Activated CD4-positive, alpha-beta T cell treated with anti-CD3 and anti-CD28 coated beads, Interleukin-2, Interleukin-6, amounts not matched to agents 100 ng/mL and 50 ng/mL, durations not matched to agents 16 hours and 8 hours (primary cell): Measurements from ENCODE around the gene DBN1.
"Not testable (repeated sequence)": the region's sequence is repeated elsewhere in the genome, so short reads cannot be mapped to it uniquely, and the experiment has no call there.

ENCODE experiments used
- DNase-seq: peaks from one replicate; pipeline ENCODE4 v3.0.0-alpha.2; 2020

Gene DBN1

GRCh38 chr5:177427919-177428573 lies 45.4 kb downstream of the DBN1 start:
- DNase-seq, result peak; percentile 70

- DNase-seq, result peak; percentile 40
These were observed 46.1 kb downstream of the DBN1 start for GRCh38 chr5:177427211-177427822.

DNA sequence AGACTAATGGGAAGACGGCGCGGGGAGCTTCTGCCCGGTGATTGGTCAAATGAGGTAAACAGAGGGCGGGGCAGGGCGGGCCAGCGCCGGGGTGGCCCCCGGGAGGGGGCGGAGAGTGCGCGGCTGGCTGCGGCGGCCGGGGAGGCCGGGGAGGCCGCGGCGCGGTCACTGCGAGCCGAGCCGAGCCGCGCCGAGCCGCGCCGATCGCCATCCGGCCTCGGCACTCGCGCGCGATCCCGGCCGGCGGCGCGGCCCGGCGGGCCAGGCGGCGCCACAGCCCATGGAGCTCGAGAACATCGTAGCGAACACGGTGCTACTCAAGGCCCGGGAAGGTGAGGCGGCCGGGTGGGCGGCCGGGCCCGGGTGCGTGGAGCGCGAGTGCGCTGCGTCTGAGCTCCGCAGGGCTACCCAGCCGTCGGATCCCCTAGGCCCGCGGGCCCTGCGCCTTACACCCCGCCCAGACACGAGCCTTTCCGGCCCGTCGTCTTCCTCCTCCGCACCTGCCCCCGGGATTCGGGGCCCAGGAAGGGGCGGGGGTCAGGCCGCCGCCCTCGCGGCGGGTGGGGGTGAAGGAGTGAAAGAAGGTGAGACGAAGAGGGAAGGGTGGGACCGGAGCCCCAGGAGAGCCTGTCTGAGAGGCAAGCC lies 46.7 kb downstream of the DBN1 start, which contains the start of gene GRK6:
Gene GRK6, plus strand, starts transcription at position 111 of the 645 bp plus-strand sequence. Its CDS starts 170 bp downstream, at position 281.
- DNase-seq, result peak; percentile 77

GRCh38 chr5:177425801-177426565 lies 47.5 kb downstream of the DBN1 start:
- DNase-seq, result peak; percentile 100

DNA sequence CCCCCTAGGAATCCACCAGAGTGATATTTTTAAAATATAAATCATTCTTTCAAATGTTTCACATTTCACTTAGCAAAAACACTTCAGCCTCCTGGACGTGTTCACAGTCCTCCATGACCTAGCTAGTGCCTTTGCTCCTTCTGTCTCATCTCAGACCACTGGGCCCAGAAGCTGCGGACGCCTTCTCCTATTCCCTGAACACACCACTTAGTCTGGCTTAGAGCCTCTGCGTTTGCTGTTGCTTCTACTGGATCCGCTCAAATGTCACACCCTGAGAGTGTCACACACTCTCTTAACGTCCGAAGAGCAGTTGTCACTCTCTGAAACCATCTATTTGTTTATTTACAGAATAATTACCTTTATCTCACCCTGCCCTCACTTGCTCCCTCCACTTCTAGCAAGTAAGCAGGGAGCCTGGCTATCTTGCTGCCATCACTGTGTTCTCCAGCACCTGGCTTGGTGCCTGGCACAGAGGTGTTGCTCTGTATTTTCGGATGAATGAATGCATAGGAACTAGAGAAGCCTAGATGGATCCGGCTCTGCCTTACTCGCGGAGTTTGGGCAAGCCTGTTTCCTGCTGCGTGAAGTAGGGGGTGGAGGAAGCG lies 48.1 kb downstream of the DBN1 start:
- DNase-seq, result no peak

GRCh38 chr5:177423671-177424070 lies 49.8 kb downstream of the DBN1 start:
- DNase-seq, result no peak

DNA sequence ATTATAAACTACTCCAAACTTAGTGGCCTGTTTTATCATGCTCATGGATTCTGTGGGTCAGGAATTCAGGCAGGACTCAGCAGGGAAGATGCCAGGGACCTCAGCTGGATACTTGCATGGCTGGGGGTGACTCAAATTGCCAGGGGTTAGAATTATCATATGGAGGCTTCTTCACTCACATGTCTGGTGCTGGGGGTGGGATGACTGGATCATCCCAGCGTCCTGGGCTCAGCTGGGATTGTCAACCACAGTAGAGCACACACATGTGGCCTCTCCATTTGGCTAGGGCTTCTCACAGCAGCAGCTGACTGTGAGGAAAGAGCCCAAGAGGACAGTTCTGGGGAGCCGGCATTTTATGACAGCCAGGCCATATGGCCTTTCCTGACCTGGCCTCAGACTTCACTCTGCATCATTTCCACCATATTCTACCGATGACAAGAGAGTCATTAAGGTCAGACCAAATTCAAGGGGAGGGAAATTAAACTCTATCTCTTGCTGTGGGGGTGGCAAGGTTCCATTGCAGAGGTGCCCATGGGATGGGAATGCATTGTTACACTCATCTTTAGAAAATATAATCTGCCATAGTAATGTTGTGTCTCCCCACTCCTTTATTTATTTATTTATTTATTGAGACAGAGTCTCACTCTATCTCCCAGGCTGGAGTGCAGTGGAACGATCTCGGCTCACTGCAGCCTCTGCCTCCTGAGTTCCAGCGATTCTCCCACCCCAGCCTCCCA lies 52.2 kb downstream of the DBN1 start:
- no peak for DNase-seq

- not testable (repeated sequence) for DNase-seq
These were observed 53.0 kb downstream of the DBN1 start for GRCh38 chr5:177420472-177420871.

DNA sequence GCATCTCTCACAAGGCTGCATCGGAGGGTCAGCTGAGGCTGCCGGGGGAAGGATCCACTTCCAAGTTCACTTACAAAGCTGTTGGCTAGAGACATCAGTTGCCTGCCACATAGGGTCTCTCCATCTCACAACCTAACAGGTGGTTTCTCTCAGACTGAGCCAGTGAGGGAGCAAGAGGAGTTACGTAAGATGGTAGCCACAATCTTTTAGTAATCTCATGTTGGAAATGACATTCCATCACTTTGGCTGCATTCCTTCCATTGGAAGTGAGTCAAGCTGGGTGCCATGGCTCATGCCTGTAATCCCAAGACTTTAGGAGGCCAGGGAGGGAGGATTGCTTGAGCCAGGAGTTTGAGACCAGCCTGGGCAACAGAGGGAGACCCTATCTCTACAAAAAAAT lies 54.4 kb downstream of the DBN1 start:
- DNase-seq, result no peak

DNA sequence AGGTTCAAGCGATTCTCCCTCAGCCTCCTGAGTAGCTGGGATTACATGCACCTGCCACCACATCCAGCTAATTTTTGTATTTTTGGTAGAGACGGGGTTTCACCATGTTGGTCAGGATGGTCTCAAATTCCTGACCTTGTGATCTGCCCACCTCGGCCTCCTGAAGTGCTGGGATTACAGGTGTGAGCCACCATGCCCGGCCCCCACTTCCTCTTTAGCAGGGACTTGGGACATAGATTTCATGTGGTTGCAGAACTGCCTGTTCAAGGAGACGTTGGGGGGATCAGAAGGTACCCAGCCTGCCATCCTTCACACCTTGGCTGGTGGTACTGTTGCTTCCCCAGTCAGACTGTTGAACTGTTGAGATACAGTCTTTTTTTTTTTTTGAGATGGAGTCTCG lies 56.4 kb downstream of the DBN1 start:
- not testable (repeated sequence) for DNase-seq

DNA sequence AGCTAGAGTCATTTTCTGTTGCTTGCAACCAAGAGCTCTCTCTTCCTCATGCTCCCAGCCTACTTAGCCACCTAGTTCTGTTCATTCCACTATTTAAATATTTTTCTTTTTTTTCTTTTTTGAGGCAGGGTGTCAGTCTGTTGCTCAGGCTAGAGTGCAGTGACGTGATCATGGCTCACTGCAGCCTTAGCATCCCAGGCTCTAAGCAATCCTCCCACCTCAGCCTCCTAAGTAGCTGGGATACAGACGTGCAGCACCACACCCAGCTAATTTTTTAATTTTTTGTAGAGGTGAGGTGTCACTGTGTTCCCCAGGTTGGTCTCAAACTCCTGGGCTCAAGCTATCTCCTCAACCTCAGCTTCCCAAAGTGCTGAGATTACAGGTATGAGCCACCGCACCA lies 59.0 kb downstream of the DBN1 start:
- no peak for DNase-seq

GRCh38 chr5:177412603-177413233 lies 60.7 kb downstream of the DBN1 start:
- no peak for DNase-seq

- DNase-seq, result no peak
These were observed 62.9 kb downstream of the DBN1 start for GRCh38 chr5:177410575-177410974.

DNA sequence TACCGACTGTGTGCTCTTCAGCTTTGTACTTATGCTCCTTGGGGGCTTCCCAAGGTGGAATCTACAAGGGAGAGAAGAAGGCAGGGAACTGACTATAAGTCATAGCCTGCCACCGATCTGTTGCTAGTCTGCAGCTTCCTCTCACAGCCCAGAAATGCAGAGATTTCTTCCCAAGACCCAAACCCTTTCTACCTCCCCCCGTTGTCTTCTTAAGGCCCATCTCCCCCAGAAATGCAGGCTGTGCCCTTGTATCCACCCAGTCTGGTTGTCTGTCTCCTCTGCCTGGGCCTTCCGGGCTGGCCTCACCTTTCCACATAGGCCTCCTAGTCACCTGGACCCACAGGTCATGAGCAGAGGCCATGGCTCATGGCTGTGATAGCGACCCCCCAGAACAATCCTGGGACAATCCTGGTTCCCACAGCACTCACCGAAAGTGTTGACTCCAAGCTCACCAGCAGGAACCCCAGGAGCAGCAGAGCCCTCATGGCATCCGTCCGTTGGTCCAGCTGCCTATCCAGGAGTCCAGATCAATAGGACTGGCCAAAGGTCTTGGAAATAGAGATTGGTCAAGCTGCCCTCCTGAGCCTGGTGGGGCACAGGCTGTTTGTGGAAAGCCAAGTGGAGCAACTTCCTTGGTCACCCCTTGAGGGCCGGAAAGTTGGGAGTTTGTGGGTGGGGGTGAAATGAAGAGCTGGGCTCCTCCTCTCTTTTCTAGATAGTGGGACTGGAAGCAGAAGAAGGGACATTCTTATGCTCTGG lies 64.2 kb downstream of the DBN1 start, which contains the start of gene F12:
Gene F12, minus strand, starts transcription at position 522 of the 759 bp plus-strand sequence. Its CDS starts 37 bp downstream, at position 485.
- DNase-seq, result no peak
